Natural killer cell (primary cell): ENCODE data around the gene FAM193A. TPM values are rescaled to one million over a fixed set of nuclear protein-coding genes. Genes with fewer than 3 reads are reported as not detected.

Experiments
- ATAC-seq, 3 donors: fragments of 150-1000 bp in 2 of 3; fragments of 200-7000 bp in 1 of 3; cut with Tn5 transposase; 1 replicate in 1 of 3; 2 replicates in 2 of 3; pipeline ENCODE4 v1.10.0; 2021; ENCODE audit warnings: mild to moderate bottlenecking in 2 of 3, moderate library complexity in 2 of 3
- DNase-seq, 2 donors: peaks; one replicate each; pipeline versions ENCODE4 v3.0.0 to v3.0.0-alpha.2; 2013 to 2021; ENCODE audit warnings: mixed read lengths in 1 of 2
- H3K27ac ChIP-seq: one replicate; pipeline ENCODE4 v1.5.1; 2013; ENCODE audit warnings: mild to moderate bottlenecking, low read length
- H3K27me3 ChIP-seq: one replicate; pipeline ENCODE4 v1.6.1; 2013; ENCODE audit warnings: low read length; ENCODE audit not compliant: control insufficient read depth, insufficient read depth
- H3K36me3 ChIP-seq: one replicate; pipeline ENCODE4 v1.6.1; 2013; ENCODE audit warnings: low read length; ENCODE audit not compliant: control insufficient read depth, insufficient read depth
- H3K4me1 ChIP-seq: one replicate; pipeline ENCODE4 v1.6.1; 2013; ENCODE audit warnings: low read length; ENCODE audit not compliant: control insufficient read depth, insufficient read depth
- H3K4me3 ChIP-seq: one replicate; pipeline ENCODE4 v1.5.1; 2013; ENCODE audit warnings: low read length
- H3K9me3 ChIP-seq: one replicate; pipeline ENCODE4 v1.6.1; 2013; ENCODE audit warnings: low read length; ENCODE audit not compliant: control insufficient read depth, insufficient read depth
- H3K27ac Mint-ChIP-seq, 2 donors: one replicate each; pipeline ENCODE4 v1.8.0; 2022; ENCODE audit warnings: mild to moderate bottlenecking in 2 of 2, mixed read lengths in 2 of 2, moderate library complexity in 1 of 2
- H3K27me3 Mint-ChIP-seq, 2 donors: one replicate each; pipeline ENCODE4 v1.8.0; 2022; ENCODE audit warnings: low read depth in 2 of 2, mixed read lengths in 2 of 2
- H3K36me3 Mint-ChIP-seq: one replicate; pipeline ENCODE4 v1.8.0; 2022; ENCODE audit warnings: mixed read lengths
- H3K4me1 Mint-ChIP-seq, 2 donors: one replicate each; pipeline ENCODE4 v1.8.0; 2022; ENCODE audit warnings: mixed read lengths in 2 of 2
- H3K4me3 Mint-ChIP-seq: one replicate; pipeline ENCODE4 v1.8.0; 2022; ENCODE audit warnings: mild to moderate bottlenecking, moderate library complexity, mixed read lengths
- H3K9me3 Mint-ChIP-seq, 2 donors: one replicate each; pipeline ENCODE4 v1.8.0; 2022; ENCODE audit warnings: mixed read lengths in 2 of 2
- CTCF ChIP-seq: fragments of 200-600 bp; IDR thresholded peaks from one replicate; pipeline ENCODE4 v1.8.0; 2022; ENCODE audit warnings: antibody characterized with exemption
- WGBS: methylation state at CpG from one replicate; pipeline ENCODE4 v1.1.7; 2013; ENCODE audit warnings: missing lambda C conversion rate; ENCODE audit not compliant: insufficient coverage; 5-methylcytosine and 5-hydroxymethylcytosine counted together
- intact Hi-C: fragments of 100-400 bp; cut with micrococcal nuclease; formaldehyde crosslinking; loops from one replicate; pipeline ENCODE4 v1.14.2; 2022
- total RNA-seq, 4 donors: library from RNA; stranded (reverse); fragments of 120-200 nt in 1 of 4; gene quantifications; one replicate each; pipeline versions ENCODE4 v1.2.3 to v1.2.4, GENCODE V29; 2013 to 2022

Gene FAM193A
- total RNA-seq, 3 donors from 2014 or later (not counting 1 experiment from before 2014, with no cell fraction given) = 39.4 to 49.3 (median 48.1) TPM

DNA sequence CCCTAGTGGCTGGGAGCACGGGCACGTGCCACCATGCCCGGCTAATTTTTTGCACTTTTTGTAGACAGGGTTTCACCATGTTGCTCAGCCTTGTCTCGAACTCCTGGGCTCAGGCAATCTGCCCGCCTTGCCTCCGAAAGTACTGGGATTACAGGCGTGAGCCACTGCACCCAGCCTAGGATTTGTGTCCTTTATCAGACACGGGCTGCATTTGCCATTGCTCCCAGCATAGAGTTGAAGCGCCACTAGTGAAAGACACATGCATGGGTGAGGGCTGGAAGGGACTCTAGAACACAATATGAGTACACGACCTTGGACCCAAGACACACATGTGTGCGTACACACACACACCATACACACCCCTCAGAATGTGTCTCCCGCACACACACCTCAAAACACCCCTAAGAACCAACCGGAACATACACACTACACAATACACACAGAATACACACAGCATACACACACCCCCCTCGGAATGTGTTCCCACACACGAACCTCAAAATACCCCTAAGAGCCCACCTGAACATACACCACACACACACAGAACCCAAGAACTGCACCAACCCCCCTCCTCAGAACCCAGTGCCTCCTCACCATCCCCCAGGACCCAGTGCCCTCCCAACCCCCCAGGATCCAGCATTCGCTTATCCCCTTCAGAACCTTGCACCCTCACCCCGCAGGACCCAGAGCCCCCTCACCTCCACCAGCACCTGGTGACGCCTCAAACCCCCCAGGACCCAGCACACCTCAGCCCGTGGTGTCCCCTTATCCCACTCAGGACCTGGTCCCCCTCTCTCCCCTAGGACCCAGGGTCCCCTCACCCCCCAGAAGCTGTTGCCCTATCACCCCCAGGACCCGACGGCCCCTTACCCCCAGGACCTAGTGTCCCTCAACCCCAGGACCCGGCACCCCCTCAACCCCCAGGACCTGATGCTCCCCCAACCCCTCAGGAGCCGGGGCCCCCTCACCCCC lies 218.7 kb downstream of the FAM193A start:
- intact Hi-C loops = no loop called here
- 58% methylated on average over 23 of the region's 23 CpGs for WGBS
- Mint-ChIP-seq H3K36me3 (no peaks in the 10 kb centered on the region), H3K4me3 (peak overlapping the region; percentile 84), H3K9me3 (no peaks in the 10 kb centered on the region), H3K27ac (peak overlapping the region; percentile 29 to 53), H3K4me1 (peaks cover 7 to 40% of the 10 kb centered on the region in 2 donors), H3K27me3 (no peaks in the 10 kb centered on the region)
- ATAC-seq = no peak
- Histone ChIP-seq H3K4me3 (peak overlapping the region; percentile 64), H3K4me1 (peaks cover 18% of the 10 kb centered on the region), H3K9me3 (no peaks in the 10 kb centered on the region), H3K27me3 (no peaks in the 10 kb centered on the region), H3K27ac (peak overlapping the region; percentile 37), H3K36me3 (peaks cover 2% of the 10 kb centered on the region)
- no peak for DNase-seq
- no peak for TF ChIP-seq CTCF

- peak within 1 kb of the TSS; percentile 64 for H3K4me3 ChIP-seq
- H3K27ac Mint-ChIP-seq = peak within 1 kb of the TSS; percentile 57 to 72
- peak within 1 kb of the TSS; percentile 84 for H3K4me3 Mint-ChIP-seq
- WGBS = under 1% methylated on average over 73 of the region's 96 CpGs
- peak; percentile 71 to 88 for DNase-seq
- no peak for TF ChIP-seq CTCF
- intact Hi-C loops = no loop called here
- no peaks in the 10 kb centered on the region for H3K9me3 Mint-ChIP-seq
- no peaks in the 10 kb centered on the region for H3K27me3 ChIP-seq
- H3K4me1 ChIP-seq = peaks cover 18% of the 10 kb centered on the region
- H3K9me3 ChIP-seq = no peaks in the 10 kb centered on the region
- peak; percentile 81 to 89 (median 84) for ATAC-seq
- H3K27me3 Mint-ChIP-seq = no peaks in the 10 kb centered on the region
- H3K36me3 Mint-ChIP-seq = no peaks in the 10 kb centered on the region
- H3K4me1 Mint-ChIP-seq = peaks cover 7 to 37% of the 10 kb centered on the region in 2 donors
- peak within 1 kb of the TSS; percentile 37 for H3K27ac ChIP-seq
- peaks cover 2% of the 10 kb centered on the region for H3K36me3 ChIP-seq
Observed at GRCh38 chr4:2755821-2756690, 219.6 kb downstream of the FAM193A start, which contains the start of gene TNIP2. TSS of gene TNIP2 (minus strand) at chr4:2756336. CDS start at chr4:2756289, 47 bp downstream.

DNA sequence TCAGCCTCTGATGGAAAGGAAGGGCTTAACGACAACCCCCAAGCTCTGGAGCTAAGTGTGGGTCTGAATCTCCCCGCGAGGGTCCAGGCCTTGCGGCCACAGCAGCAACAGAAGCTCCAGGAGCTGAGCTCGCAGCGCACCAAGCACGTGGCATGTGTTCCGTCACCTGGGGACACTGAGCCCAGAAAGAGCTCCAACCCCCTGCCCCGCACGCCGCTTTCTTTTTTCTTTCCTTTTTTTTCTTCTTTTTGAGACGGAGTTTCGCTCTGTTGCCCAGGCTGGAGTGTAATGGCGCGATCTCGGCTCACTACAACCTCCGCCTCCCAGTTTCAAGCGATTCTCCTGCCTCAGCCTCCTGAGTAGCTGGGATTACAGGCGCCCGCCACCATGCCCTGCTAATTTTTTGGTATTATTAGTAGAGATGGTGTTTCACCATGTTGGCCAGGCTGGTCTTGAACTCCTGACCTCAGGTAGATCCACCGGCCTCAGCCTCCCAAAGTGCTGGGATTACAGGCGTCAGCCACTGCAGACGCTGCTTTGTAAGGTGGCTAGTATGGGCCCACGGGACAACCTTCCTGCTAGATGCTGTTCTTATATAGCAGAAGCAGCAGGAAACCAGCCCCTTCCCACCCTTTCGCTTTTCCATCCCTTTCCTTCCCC lies 220.4 kb downstream of the FAM193A start:
- no peaks in the 10 kb centered on the region for H3K27me3 Mint-ChIP-seq
- peaks cover 11 to 34% of the 10 kb centered on the region in 2 donors for H3K4me1 Mint-ChIP-seq
- H3K27ac ChIP-seq = no peak overlapping the region
- H3K9me3 Mint-ChIP-seq = no peaks in the 10 kb centered on the region
- H3K4me1 ChIP-seq = peaks cover 22% of the 10 kb centered on the region
- H3K27ac Mint-ChIP-seq = peak overlapping the region; percentile 57 to 72
- no peaks in the 10 kb centered on the region for H3K27me3 ChIP-seq
- WGBS = 74% methylated on average over 25 of the region's 25 CpGs
- H3K4me3 Mint-ChIP-seq = peak overlapping the region; percentile 84
- ATAC-seq (no peak), DNase-seq (no peak)
- intact Hi-C loops = no loop called here
- H3K36me3 ChIP-seq = no peaks in the 10 kb centered on the region
- no peak for TF ChIP-seq CTCF
- no peaks in the 10 kb centered on the region for H3K36me3 Mint-ChIP-seq
- no peaks in the 10 kb centered on the region for H3K9me3 ChIP-seq
- peak overlapping the region; percentile 12 for H3K4me3 ChIP-seq
